Karpas-422 (cell line): ENCODE results near the gene TPRKB. TPM values are rescaled to one million over a fixed set of nuclear protein-coding genes. Genes with fewer than 3 reads are reported as not detected.

Experiments used
- total RNA-seq: library from RNA; depleted of rRNA; stranded (reverse); fragments of >200 nt; shearing (Covaris generic); gene quantifications from 2 replicates; pipeline ENCODE4 v1.2.3, GENCODE V29; 2014; ENCODE audit warnings: low replicate concordance; rRNA removed

TPRKB gene
- total RNA-seq, 1 experiment from 2014 or later = 78.0 TPM

Other genes with a start within 250 kb of the TPRKB start
- not detected in 2 replicates for gene NAT8, start 94.9 kb downstream of the TPRKB start, total RNA-seq
- 46.4 and 84.2 TPM in 2 replicates for gene DUSP11, start 42.8 kb upstream of the TPRKB start, total RNA-seq
- gene C2orf78, start 46.8 kb upstream of the TPRKB start, total RNA-seq = not detected in 2 replicates
- 32.3 and 73.8 TPM in 2 replicates for gene STAMBP, start 91.6 kb upstream of the TPRKB start, total RNA-seq
- not detected in 2 replicates for gene ACTG2, start 155.7 kb upstream of the TPRKB start, total RNA-seq
- 88.0 and 130 TPM in 2 replicates for gene DGUOK, start 189.5 kb upstream of the TPRKB start, total RNA-seq
- gene TET3, start 247.6 kb upstream of the TPRKB start, total RNA-seq = 11.6 and 13.6 TPM in 2 replicates